Measurements from ENCODE around the gene TPM4.

GRCh38 chr19:16060294-16060693, 16.0 kb upstream of the TPM4 start:
- TF ChIP-seq POLR2AphosphoS5 (IDR thresholded peaks at IDR 0.05; ENCODE audit: low read depth, low read length) (no peak), CTCF (IDR thresholded peaks at IDR 0.05; ENCODE audit: control extremely low read depth in 1 of 3, insufficient read depth in 1 of 3, low read depth in 1 of 3, low read length in 3 of 3) (no peak), EP300 (IDR thresholded peaks at IDR 0.05; ENCODE audit: borderline replicate concordance in 1 of 2, low read depth in 2 of 2, low read length in 2 of 2) (no peak), CEBPB (IDR thresholded peaks at IDR 0.05; ENCODE audit: low read depth, low read length) (no peak), POLR2A (IDR thresholded peaks at IDR 0.05; ENCODE audit: control extremely low read depth in 1 of 2, low read depth in 2 of 2, low read length in 2 of 2) (no peak), SP1 (IDR thresholded peaks at IDR 0.05; ENCODE audit: low read depth, low read length) (no peak), ATF2 (IDR thresholded peaks at IDR 0.05; ENCODE audit: low read length) (no peak), YY1 (IDR thresholded peaks at IDR 0.05; ENCODE audit: low read depth, low read length) (no peak), EZH2 (IDR thresholded peaks at IDR 0.05; ENCODE audit: low read depth, low read length, severe bottlenecking) (no peak), TEAD4 (IDR thresholded peaks at IDR 0.05; ENCODE audit: low read depth, low read length) (no peak), RAD21 (IDR thresholded peaks at IDR 0.05 in 1 of 2, conservative IDR thresholded peaks at IDR 0.05 in 1 of 2; ENCODE audit: low read depth in 2 of 2, low read length in 2 of 2) (no peak), ATF3 (IDR thresholded peaks at IDR 0.05; ENCODE audit: insufficient read depth, low read depth, low read length) (no peak)
